Kidney (tissue), 14 donors: ENCODE results near the gene USP48. TPM values are rescaled to one million over a fixed set of nuclear protein-coding genes. Genes with fewer than 3 reads are reported as not detected.

Experiments used
- DNase-seq, 5 donors: peaks; one replicate each; pipeline ENCODE4 v3.0.0-alpha.2; 2013 to 2020
- FAIRE-seq: peaks from 2 replicates; lab custom pipeline; 2012; peaks lifted over from hg19 to GRCh38; lab: Jason Lieb, UNC
- H3K27ac ChIP-seq, 2 donors: one replicate each; pipeline ENCODE4 v1.7.0; 2013; ENCODE audit warnings: low read depth in 2 of 2, low read length in 2 of 2, inconsistent platforms in 1 of 2
- H3K27me3 ChIP-seq: one replicate; pipeline ENCODE4 v1.7.1; 2013; ENCODE audit warnings: low read length, inconsistent platforms; ENCODE audit not compliant: control insufficient read depth, insufficient read depth
- H3K36me3 ChIP-seq, 3 donors: one replicate each; pipeline versions ENCODE4 v1.7.0 to v1.7.1; 2013; ENCODE audit warnings: low read length in 3 of 3, control low read depth in 1 of 3, inconsistent platforms in 1 of 3; ENCODE audit not compliant: insufficient read depth in 3 of 3, control insufficient read depth in 2 of 3
- H3K4me1 ChIP-seq, 3 donors: one replicate each; pipeline versions ENCODE4 v1.7.0 to v1.7.1; 2013; ENCODE audit warnings: low read length in 3 of 3, inconsistent platforms in 1 of 3, low read depth in 1 of 3; ENCODE audit not compliant: control insufficient read depth in 2 of 3, insufficient read depth in 2 of 3
- H3K4me3 ChIP-seq, 3 donors: one replicate each; pipeline versions ENCODE4 v1.7.0 to v1.8.1; 2013; ENCODE audit warnings: low read length in 3 of 3, control low read depth in 1 of 3, inconsistent platforms in 1 of 3
- H3K9ac ChIP-seq, 3 donors: one replicate each; pipeline versions ENCODE4 v1.7.0 to v1.7.1; 2013; ENCODE audit warnings: low read length in 3 of 3, control low read depth in 1 of 3, inconsistent platforms in 1 of 3
- H3K9me3 ChIP-seq, 3 donors: one replicate each; pipeline versions ENCODE4 v1.7.0 to v1.7.1; 2013; ENCODE audit warnings: low read length in 3 of 3, control low read depth in 1 of 3, inconsistent platforms in 1 of 3; ENCODE audit not compliant: control insufficient read depth in 2 of 3, insufficient read depth in 1 of 3
- intact Hi-C: fragments of 100-400 bp; cut with DNase I; formaldehyde crosslinking; loops from one replicate; pipeline ENCODE4 v1.11.1; 2022
- polyA plus RNA-seq: library from polyadenylated mRNA; stranded (reverse); fragments of 350-450 nt; fragmentation: Illumina TruSeq; extraction: RNeasy Lipid Tissue Mini Kit (QIAGEN cat#74804); gene quantifications from one replicate; pipeline ENCODE4 v1.2.3, GENCODE V29; 2014; ENCODE audit warnings: low read depth, low replicate concordance; ENCODE audit not compliant: insufficient read depth
- total RNA-seq: library from RNA; stranded (reverse); fragmentation: NEBNext Ultra II Directional; extraction: Animal tissue kit (Norgen Biotek cat#: 25700); gene quantifications from one replicate; pipeline ENCODE4 v1.2.1, GENCODE V29; 2021
- TF ChIP-seq, protein P1 (sequence below): IDR thresholded peaks from 3 replicates; pipeline ENCODE4 v1.5.1; 2012; ENCODE audit warnings: mild to moderate bottlenecking, moderate library complexity, borderline replicate concordance; ENCODE audit not compliant: insufficient read depth; ENCODE audit errors: extremely low read depth
- donor health status: control.
- donor health status: control.
- donor health status: control.
- donor health status: control.
- donor health status: control.
- donor health status: DM: yes; HTN: yes; CAD: no.
- donor health status: Normal renal cell carcinoma (clear cell type).

Gene USP48
- total and polyA plus RNA-seq, 2 donors from 2014 or later = 16.7 to 62.8 TPM

DNA sequence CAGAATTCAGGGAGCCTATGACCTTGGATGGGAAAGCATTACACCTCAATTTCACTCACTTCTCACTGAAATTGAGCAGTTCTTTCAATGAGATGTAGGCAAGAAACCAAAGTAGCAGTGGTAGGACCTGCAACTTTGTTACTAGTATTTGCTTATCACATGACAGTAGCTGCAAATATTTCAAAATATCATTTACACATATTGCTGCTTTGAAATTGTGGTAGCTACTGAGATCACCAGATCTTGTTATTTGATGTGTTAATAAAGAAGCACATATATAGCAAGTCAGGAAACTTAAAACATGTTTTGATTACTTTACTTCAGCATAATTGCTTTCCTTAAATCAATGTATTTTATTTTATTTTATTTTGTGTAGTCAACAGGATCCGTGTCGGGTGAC is 42.0 kb upstream of the USP48 start:
- H3K4me3 ChIP-seq = no peak overlapping the region
- H3K36me3 ChIP-seq = peaks cover 0 to 13% (median 9%) of the 10 kb centered on the region in 3 donors
- no peaks in the 10 kb centered on the region for H3K27me3 ChIP-seq
- no peaks in the 10 kb centered on the region for H3K4me1 ChIP-seq
- H3K27ac ChIP-seq = no peak overlapping the region
- intact Hi-C loops = no loop called here
- TF ChIP-seq, protein P1, sequence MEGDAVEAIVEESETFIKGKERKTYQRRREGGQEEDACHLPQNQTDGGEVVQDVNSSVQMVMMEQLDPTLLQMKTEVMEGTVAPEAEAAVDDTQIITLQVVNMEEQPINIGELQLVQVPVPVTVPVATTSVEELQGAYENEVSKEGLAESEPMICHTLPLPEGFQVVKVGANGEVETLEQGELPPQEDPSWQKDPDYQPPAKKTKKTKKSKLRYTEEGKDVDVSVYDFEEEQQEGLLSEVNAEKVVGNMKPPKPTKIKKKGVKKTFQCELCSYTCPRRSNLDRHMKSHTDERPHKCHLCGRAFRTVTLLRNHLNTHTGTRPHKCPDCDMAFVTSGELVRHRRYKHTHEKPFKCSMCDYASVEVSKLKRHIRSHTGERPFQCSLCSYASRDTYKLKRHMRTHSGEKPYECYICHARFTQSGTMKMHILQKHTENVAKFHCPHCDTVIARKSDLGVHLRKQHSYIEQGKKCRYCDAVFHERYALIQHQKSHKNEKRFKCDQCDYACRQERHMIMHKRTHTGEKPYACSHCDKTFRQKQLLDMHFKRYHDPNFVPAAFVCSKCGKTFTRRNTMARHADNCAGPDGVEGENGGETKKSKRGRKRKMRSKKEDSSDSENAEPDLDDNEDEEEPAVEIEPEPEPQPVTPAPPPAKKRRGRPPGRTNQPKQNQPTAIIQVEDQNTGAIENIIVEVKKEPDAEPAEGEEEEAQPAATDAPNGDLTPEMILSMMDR = no peak
- H3K9ac ChIP-seq = no peak overlapping the region
- FAIRE-seq = no peak
- no peaks in the 10 kb centered on the region for H3K9me3 ChIP-seq
- no peak for DNase-seq

DNA sequence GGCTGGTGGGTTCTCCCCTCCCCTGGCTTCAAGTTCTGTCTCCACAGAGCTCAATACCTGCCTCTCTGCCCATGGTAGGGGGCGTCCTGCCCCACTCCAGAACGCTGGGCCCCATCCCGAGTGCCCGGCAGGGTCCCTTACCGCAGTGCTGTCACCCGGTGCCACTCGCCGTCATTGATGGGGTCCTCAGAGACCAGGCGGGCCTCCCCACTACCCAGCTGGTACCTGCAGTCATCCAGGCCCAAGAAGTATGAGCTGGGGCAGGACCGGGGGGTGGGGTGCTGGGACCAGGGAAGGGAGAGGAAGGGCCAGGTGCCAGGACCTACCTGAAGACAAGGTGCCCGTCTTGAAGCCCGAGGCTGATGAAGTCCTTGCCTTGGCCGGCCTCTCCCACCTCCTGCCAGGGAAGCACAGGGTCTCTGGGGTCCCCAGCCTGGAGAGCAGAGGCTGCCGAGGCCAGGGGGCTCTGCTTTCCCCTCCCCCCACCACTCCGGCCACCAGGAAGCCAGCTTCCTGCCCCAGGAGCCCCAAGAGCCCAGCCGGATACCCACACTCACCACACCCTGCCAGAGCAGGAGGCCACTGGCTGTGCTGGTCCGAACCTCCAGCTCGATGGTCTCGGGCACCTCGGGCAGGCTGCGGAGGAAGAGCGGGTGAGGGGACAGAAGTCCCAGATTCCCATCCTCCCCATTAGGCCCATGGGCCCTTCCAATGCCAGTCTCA is 41.2 kb upstream of the USP48 start:
- no peaks in the 10 kb centered on the region for H3K4me1 ChIP-seq
- intact Hi-C loops = no loop called here
- TF ChIP-seq, protein P1 = no peak
- no peak for DNase-seq
- FAIRE-seq = no peak
- no peaks in the 10 kb centered on the region for H3K27me3 ChIP-seq
- no peak overlapping the region for H3K9ac ChIP-seq
- peaks cover 0 to 13% (median 9%) of the 10 kb centered on the region in 3 donors for H3K36me3 ChIP-seq
- H3K4me3 ChIP-seq = no peak overlapping the region
- no peaks in the 10 kb centered on the region for H3K9me3 ChIP-seq
- no peak overlapping the region for H3K27ac ChIP-seq

DNA sequence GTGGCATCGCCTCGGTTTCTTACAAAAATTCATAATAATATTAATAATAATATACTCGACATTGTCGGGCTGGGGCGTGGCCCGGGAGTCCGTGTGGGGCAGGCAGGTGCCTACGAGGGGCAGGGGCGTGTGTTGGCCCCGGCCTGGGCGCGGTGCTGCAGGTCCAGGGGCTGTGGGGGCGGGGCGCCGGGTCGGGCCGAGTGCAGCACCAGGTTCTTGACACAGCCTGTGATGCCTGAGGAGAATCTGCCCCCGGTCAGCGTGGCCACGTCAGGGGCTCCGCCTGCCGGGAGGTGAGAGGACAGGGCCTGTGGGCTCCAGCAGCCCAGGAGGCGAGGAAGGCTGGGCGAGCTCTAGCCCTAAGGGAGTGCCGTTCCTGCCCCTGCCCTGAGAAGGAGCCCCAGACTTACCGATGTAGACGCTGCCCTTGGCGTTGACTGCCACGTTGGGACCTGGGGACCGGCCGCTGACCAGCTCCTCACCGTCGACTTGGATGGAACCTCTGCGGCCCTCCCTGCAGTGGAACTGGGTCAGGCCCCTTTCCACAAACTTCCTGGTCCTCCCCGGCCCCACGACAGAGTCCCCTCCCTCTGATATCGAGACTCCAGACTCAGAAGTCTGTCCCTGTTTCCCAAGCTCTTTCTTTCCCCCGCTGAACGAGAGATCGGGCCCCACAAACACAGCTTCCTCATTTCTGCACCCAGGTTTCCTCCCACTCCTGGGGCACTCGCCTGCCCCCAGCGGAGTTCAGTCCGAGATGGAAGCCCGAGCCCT is 40.4 kb upstream of the USP48 start:
- FAIRE-seq = no peak
- Histone ChIP-seq H3K27me3 (no peaks in the 10 kb centered on the region), H3K27ac (no peak overlapping the region), H3K4me3 (no peak overlapping the region), H3K9ac (no peak overlapping the region), H3K4me1 (no peaks in the 10 kb centered on the region), H3K9me3 (no peaks in the 10 kb centered on the region), H3K36me3 (peaks cover 0 to 11% (median 9%) of the 10 kb centered on the region in 3 donors)
- TF ChIP-seq, protein P1 = no peak
- no peak for DNase-seq
- intact Hi-C loops = no loop called here
